ENCODE data around the gene SRGAP2C.
"Not testable (repeated sequence)": the region's sequence is repeated elsewhere in the genome, so short reads cannot be mapped to it uniquely, and the experiment has no call there.

SRGAP2C gene

GRCh38 chr1:121386319-121386948, 201.7 kb downstream of the SRGAP2C start:
- DNase-seq: not testable (repeated sequence)

- not testable (repeated sequence) for DNase-seq
These were observed 205.3 kb downstream of the SRGAP2C start for GRCh38 chr1:121389895-121390560.

GRCh38 chr1:121392130-121392529, 207.4 kb downstream of the SRGAP2C start:
- not testable (repeated sequence) for DNase-seq

- peak; percentile 15 for DNase-seq
These were observed 211.0 kb downstream of the SRGAP2C start for GRCh38 chr1:121395718-121396201.

GRCh38 chr1:121396335-121397081, 211.7 kb downstream of the SRGAP2C start:
- peak; percentile 54 for DNase-seq

GRCh38 chr1:121397101-121397500, 212.3 kb downstream of the SRGAP2C start:
- not testable (repeated sequence) for DNase-seq

GRCh38 chr1:121399193-121399592, 214.4 kb downstream of the SRGAP2C start:
- not testable (repeated sequence) for DNase-seq

GRCh38 chr1:121400108-121400507, 215.3 kb downstream of the SRGAP2C start:
- not testable (repeated sequence) for DNase-seq

- DNase-seq: not testable (repeated sequence)
These were observed 216.0 kb downstream of the SRGAP2C start for GRCh38 chr1:121400541-121401310.

- DNase-seq: not testable (repeated sequence)
These were observed 216.7 kb downstream of the SRGAP2C start for GRCh38 chr1:121401375-121401955.

GRCh38 chr1:121403254-121403653, 218.5 kb downstream of the SRGAP2C start:
- DNase-seq: not testable (repeated sequence)

GRCh38 chr1:121408354-121408753, 223.6 kb downstream of the SRGAP2C start:
- peak; percentile 85 for DNase-seq

- no peak for DNase-seq
These were observed 229.0 kb downstream of the SRGAP2C start for GRCh38 chr1:121413821-121414220.

- DNase-seq: peak; percentile 35
These were observed 230.1 kb downstream of the SRGAP2C start for GRCh38 chr1:121414905-121415304.

- no peak for DNase-seq
These were observed 232.6 kb downstream of the SRGAP2C start for GRCh38 chr1:121417325-121417923.

GRCh38 chr1:121418369-121419049, 233.7 kb downstream of the SRGAP2C start:
- DNase-seq: no peak

- DNase-seq: not testable (repeated sequence)
These were observed 234.4 kb downstream of the SRGAP2C start for GRCh38 chr1:121419050-121419615.

- DNase-seq: peak; percentile 10
These were observed 236.7 kb downstream of the SRGAP2C start for GRCh38 chr1:121421490-121421889.

GRCh38 chr1:121423956-121424355, 239.2 kb downstream of the SRGAP2C start:
- DNase-seq: peak; percentile 71

- not testable (repeated sequence) for DNase-seq
These were observed 248.7 kb downstream of the SRGAP2C start for GRCh38 chr1:121433517-121433916.

- not testable (repeated sequence) for DNase-seq
These were observed 254.1 kb downstream of the SRGAP2C start for GRCh38 chr1:121438862-121439261.
